GM10266 (cell line): ENCODE data around the gene FANCE.
"Not testable (repeated sequence)": the region's sequence is repeated elsewhere in the genome, so short reads cannot be mapped to it uniquely, and the experiment has no call there.

ENCODE experiments used
- DNase-seq: peaks from one replicate; pipeline ENCODE4 v3.0.0; 2012; ENCODE audit errors: extremely low spot score
- TF ChIP-seq, protein P1 (sequence below): IDR thresholded peaks from 2 replicates; pipeline ENCODE4 v1.5.1; 2012; ENCODE audit warnings: mild to moderate bottlenecking, low read depth; ENCODE audit not compliant: control insufficient read depth, insufficient read depth; ENCODE audit errors: missing control alignments

The FANCE gene

DNA sequence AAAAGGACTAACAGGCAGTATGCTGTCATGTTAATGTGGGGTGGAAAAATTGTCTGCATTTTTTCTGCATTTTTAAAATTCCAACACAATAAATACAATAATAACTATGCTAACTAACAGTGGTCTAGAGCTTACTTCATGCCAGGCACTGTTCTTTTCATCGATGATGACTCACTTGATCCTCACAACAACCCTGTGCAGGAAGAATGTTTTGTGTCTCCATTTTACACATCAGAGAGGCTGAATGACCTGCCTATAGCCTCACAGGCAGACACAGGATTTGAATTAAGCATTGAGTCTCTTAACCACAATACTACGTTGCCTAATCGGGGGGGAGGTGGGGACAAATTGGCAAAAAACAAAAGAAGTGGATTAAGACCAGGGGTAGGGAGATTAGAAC, 26.9 kb upstream of the FANCE start:
- DNase-seq: no peak
- TF ChIP-seq, protein P1, sequence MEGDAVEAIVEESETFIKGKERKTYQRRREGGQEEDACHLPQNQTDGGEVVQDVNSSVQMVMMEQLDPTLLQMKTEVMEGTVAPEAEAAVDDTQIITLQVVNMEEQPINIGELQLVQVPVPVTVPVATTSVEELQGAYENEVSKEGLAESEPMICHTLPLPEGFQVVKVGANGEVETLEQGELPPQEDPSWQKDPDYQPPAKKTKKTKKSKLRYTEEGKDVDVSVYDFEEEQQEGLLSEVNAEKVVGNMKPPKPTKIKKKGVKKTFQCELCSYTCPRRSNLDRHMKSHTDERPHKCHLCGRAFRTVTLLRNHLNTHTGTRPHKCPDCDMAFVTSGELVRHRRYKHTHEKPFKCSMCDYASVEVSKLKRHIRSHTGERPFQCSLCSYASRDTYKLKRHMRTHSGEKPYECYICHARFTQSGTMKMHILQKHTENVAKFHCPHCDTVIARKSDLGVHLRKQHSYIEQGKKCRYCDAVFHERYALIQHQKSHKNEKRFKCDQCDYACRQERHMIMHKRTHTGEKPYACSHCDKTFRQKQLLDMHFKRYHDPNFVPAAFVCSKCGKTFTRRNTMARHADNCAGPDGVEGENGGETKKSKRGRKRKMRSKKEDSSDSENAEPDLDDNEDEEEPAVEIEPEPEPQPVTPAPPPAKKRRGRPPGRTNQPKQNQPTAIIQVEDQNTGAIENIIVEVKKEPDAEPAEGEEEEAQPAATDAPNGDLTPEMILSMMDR: no peak

DNA sequence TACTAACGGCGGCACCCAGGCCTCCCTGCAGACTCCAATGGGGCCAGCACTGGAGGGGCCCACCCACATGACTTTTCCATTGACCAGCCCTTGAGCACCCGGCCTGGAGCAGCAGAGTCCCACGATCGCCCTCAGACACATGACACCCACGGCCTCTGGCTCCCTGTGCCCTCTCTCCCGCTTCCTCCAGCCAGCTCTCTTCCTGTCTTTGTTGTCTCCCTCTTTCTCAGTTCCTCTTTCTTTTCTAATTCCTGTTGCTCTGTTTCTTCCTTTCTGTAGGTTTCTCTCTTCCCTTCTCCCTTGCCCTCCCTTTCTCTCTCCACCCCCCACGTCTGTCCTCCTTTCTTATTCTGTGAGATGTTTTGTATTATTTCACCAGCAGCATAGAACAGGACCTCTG, 26.1 kb upstream of the FANCE start:
- no peak for DNase-seq
- TF ChIP-seq, protein P1: no peak

- no peak for DNase-seq
- TF ChIP-seq, protein P1: no peak
Measured at GRCh38 chr6:35427435-35427834, 24.7 kb upstream of the FANCE start.

GRCh38 chr6:35427851-35428321, 24.3 kb upstream of the FANCE start:
- DNase-seq: no peak
- TF ChIP-seq, protein P1: no peak

- TF ChIP-seq, protein P1: no peak
- no peak for DNase-seq
Measured at GRCh38 chr6:35428421-35429149, 23.6 kb upstream of the FANCE start.

GRCh38 chr6:35429463-35429862, 22.7 kb upstream of the FANCE start:
- no peak for DNase-seq
- TF ChIP-seq, protein P1: no peak

- TF ChIP-seq, protein P1: no peak
- DNase-seq: no peak
Measured at GRCh38 chr6:35432291-35432690, 19.8 kb upstream of the FANCE start.

- DNase-seq: not testable (repeated sequence)
Measured at GRCh38 chr6:35432702-35433101, 19.4 kb upstream of the FANCE start.
